ENCODE measurements around the gene TDRD9. TPM values are rescaled to one million over a fixed set of nuclear protein-coding genes. Genes with fewer than 3 reads are reported as not detected.

Gene TDRD9
- total and polyA plus RNA-seq, 2 of the 4 experiments (the other 2 are of a cell fraction): 0.07 to 0.18 TPM

- Histone ChIP-seq H3K4ac (ENCODE audit: low read depth, low read length) (no peak overlapping the region), H3K79me1 (ENCODE audit: low read depth in 1 of 2, low read length in 2 of 2) (no peaks in the 10 kb centered on the region), H3K4me1 (ENCODE audit: control insufficient read depth, insufficient read depth, low read length) (no peaks in the 10 kb centered on the region; the same call in 1 of the 2 replicates), H3K9me3 (ENCODE audit: control insufficient read depth, insufficient read depth, low read length) (no peaks in the 10 kb centered on the region), H3K27ac (ENCODE audit: insufficient read depth, low read length) (no peak overlapping the region), H4K5ac (ENCODE audit: low read depth, low read length) (no peak overlapping the region), H3K4me2 (ENCODE audit: low read depth, low read length) (no peak overlapping the region), H2BK5ac (ENCODE audit: low read depth, low read length, poor library complexity, severe bottlenecking) (no peak overlapping the region), H3K27me3 (ENCODE audit: control insufficient read depth, insufficient read depth, low read length) (peaks cover 15% of the 10 kb centered on the region; the same call in 1 of the 2 replicates), H3K14ac (replicated peaks; ENCODE audit: low read depth, low read length) (no peak overlapping the region), H2BK15ac (ENCODE audit: low read depth, low read length) (no peak overlapping the region), H2BK20ac (ENCODE audit: low read depth, low read length) (no peak overlapping the region), H3K56ac (ENCODE audit: extremely low read depth, insufficient read depth, low read length) (no peak overlapping the region), H4K8ac (ENCODE audit: low read depth in 2 of 2, low read length in 2 of 2) (no peak overlapping the region), H2AFZ (replicated peaks; ENCODE audit: low read length, poor library complexity) (no peak overlapping the region), H2AK5ac (ENCODE audit: low read depth, low read length) (no peak overlapping the region), H2AK9ac (replicated peaks; ENCODE audit: low read depth, low read length, poor library complexity) (no peak overlapping the region), H3K9ac (ENCODE audit: low read depth, low read length) (no peak overlapping the region), H4K91ac (ENCODE audit: insufficient read depth, low read depth, low read length) (no peak overlapping the region), H3K23ac (ENCODE audit: low read depth, low read length) (no peak overlapping the region), H3K9me1 (ENCODE audit: insufficient read depth, low read length) (no peaks in the 10 kb centered on the region), H2BK120ac (ENCODE audit: low read depth, low read length) (no peak overlapping the region), H4K20me1 (ENCODE audit: insufficient read depth, low read length) (no peaks in the 10 kb centered on the region), H3K36me3 (ENCODE audit: control insufficient read depth, insufficient read depth, low read length) (no peaks in the 10 kb centered on the region), H3K18ac (ENCODE audit: low read depth, low read length) (no peak overlapping the region), H3K4me3 (ENCODE audit: insufficient read depth, low read depth, low read length) (no peak overlapping the region)
- no peak for ATAC-seq (ENCODE audit: low read depth)
- CTCF ChIA-PET: no interaction called here
- POLR2A ChIA-PET (ENCODE audit: unreplicated experiment): no interaction called here
- in situ Hi-C loops (cut with MboI; ENCODE audit: low sequenced_read_pairs): no loop called here
- no peak for TF ChIP-seq RCOR1 (IDR thresholded peaks at IDR 0.05; ENCODE audit: insufficient replicate concordance, low read length)
- no peak for TF ChIP-seq MAFK (IDR thresholded peaks at IDR 0.05; ENCODE audit: low read depth, low read length)
- no peak for TF ChIP-seq RFX5 (IDR thresholded peaks at IDR 0.05; ENCODE audit: low read depth, low read length)
- TF ChIP-seq RAD21 (IDR thresholded peaks at IDR 0.05; ENCODE audit: low read length): no peak
- TF ChIP-seq ELK1 (IDR thresholded peaks at IDR 0.05; ENCODE audit: borderline replicate concordance, low read depth, low read length): no peak
- TF ChIP-seq CHD1 (IDR thresholded peaks at IDR 0.05; ENCODE audit: low read depth, low read length): no peak
- TF ChIP-seq CTCF (conservative IDR thresholded peaks at IDR 0.05; ENCODE audit: low read depth, low read length): no peak
- dilution Hi-C loops (cut with HindIII; ENCODE audit: low sequenced_read_pairs, unreplicated experiment): no loop called here
- no TSS peak for BruUV-seq (replicated peaks)
- DNase-seq: no peak
- intact Hi-C loops (cut with micrococcal nuclease): no loop called here
- no CpG with 5 or more reads among the region's 6 CpGs for WGBS, 2 experiments (ENCODE audit: extremely low coverage in 2 of 2, insufficient read length in 1 of 2)
Observed at GRCh38 chr14:103887170-103887501, 41.1 kb upstream of the TDRD9 start.

All from IMR-90 (cell line).